Measurements from ENCODE around the gene SETD5. TPM values are rescaled to one million over a fixed set of nuclear protein-coding genes. Genes with fewer than 3 reads are reported as not detected.
A peak's percentile ranks its signal among the peaks of the same experiment; 100 is the strongest.

The SETD5 gene
- total RNA-seq, 1 donor from 2014 or later: 124 TPM

GRCh38 chr3:9377981-9378380, 19.4 kb upstream of the SETD5 start:
- H3K36me3 ChIP-seq: peaks cover 96% of the 10 kb centered on the region
- H3K27me3 ChIP-seq: no peaks in the 10 kb centered on the region
- H3K4me1 ChIP-seq: no peaks in the 10 kb centered on the region
- no peak overlapping the region for H3K4me3 ChIP-seq
- H3K9me3 ChIP-seq: no peaks in the 10 kb centered on the region
- ATAC-seq (no peak), DNase-seq (no peak)
- no peak overlapping the region for H3K27ac ChIP-seq
- TF ChIP-seq, protein P1, sequence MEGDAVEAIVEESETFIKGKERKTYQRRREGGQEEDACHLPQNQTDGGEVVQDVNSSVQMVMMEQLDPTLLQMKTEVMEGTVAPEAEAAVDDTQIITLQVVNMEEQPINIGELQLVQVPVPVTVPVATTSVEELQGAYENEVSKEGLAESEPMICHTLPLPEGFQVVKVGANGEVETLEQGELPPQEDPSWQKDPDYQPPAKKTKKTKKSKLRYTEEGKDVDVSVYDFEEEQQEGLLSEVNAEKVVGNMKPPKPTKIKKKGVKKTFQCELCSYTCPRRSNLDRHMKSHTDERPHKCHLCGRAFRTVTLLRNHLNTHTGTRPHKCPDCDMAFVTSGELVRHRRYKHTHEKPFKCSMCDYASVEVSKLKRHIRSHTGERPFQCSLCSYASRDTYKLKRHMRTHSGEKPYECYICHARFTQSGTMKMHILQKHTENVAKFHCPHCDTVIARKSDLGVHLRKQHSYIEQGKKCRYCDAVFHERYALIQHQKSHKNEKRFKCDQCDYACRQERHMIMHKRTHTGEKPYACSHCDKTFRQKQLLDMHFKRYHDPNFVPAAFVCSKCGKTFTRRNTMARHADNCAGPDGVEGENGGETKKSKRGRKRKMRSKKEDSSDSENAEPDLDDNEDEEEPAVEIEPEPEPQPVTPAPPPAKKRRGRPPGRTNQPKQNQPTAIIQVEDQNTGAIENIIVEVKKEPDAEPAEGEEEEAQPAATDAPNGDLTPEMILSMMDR (IDR thresholded peaks at IDR 0.05): no peak
- intact Hi-C loops (cut with DNase I): loop anchor here (10.0 kb wide), 1 partner anchor 67 kb away; no protein-coding TSS in a partner anchor

- H3K27me3 ChIP-seq: no peaks in the 10 kb centered on the region
- DNase-seq (no peak), ATAC-seq (peak; percentile 84)
- peaks cover 96% of the 10 kb centered on the region for H3K36me3 ChIP-seq
- H3K4me3 ChIP-seq: no peak overlapping the region
- H3K9me3 ChIP-seq: no peaks in the 10 kb centered on the region
- no peaks in the 10 kb centered on the region for H3K4me1 ChIP-seq
- peak overlapping the region; percentile 40 for H3K27ac ChIP-seq
- intact Hi-C loops (cut with DNase I): loop anchor here (10.0 kb wide), 1 partner anchor 65 kb away; no protein-coding TSS in a partner anchor
- TF ChIP-seq, protein P1 (IDR thresholded peaks at IDR 0.05): no peak
Measured at GRCh38 chr3:9379327-9379726, 18.1 kb upstream of the SETD5 start.

- Histone ChIP-seq H3K4me1 (no peaks in the 10 kb centered on the region), H3K9me3 (no peaks in the 10 kb centered on the region), H3K4me3 (no peak overlapping the region), H3K27ac (no peak overlapping the region), H3K36me3 (peaks cover 96% of the 10 kb centered on the region), H3K27me3 (no peaks in the 10 kb centered on the region)
- TF ChIP-seq, protein P1 (IDR thresholded peaks at IDR 0.05): no peak
- intact Hi-C loops (cut with DNase I): loop anchor here (10.0 kb wide), 1 partner anchor 85 kb away; no protein-coding TSS in a partner anchor
- ATAC-seq (peak; percentile 73), DNase-seq (no peak)
Measured at GRCh38 chr3:9380014-9380413, 17.4 kb upstream of the SETD5 start.

DNA sequence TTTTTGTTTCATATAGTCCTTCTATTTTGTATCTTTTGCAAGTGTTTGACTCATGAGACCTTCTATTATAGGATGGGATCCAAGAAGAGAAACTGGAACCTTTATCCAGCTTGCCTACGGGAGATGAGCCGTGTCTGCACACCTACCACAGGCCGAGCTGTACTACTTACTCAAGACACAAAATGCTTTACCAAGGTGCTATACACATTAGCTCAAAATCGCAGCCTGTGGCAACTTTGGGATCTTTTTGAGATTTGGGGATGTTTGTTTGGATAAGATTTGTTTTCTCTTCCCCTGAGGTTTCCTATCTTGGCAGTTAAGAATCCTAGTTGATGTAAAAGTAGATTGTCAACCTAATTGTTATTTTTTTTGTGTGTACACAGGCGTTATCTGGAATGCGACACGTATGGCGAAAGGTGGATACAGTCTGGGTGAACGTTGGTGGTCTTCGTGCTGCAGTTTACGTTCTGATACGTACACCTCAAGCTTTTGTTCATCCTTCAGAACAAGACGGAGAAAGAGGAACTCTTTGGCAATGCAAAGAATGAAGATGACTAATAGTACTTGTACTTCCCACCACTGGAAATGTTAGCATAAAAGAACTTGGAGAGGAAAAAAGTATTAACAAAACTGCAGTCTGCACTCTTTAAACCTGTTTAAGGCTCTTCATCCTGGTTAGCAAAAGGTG, 13.1 kb upstream of the SETD5 start:
- TF ChIP-seq, protein P1 (IDR thresholded peaks at IDR 0.05): no peak
- Histone ChIP-seq H3K27me3 (no peaks in the 10 kb centered on the region), H3K4me3 (no peak overlapping the region), H3K27ac (no peak overlapping the region), H3K36me3 (peaks cover 94% of the 10 kb centered on the region), H3K4me1 (no peaks in the 10 kb centered on the region), H3K9me3 (no peaks in the 10 kb centered on the region)
- ATAC-seq: peak; percentile 28
- no peak for DNase-seq
- intact Hi-C loops (cut with DNase I): loop anchor here (10.0 kb wide), 1 partner anchor 81 kb away; no protein-coding TSS in a partner anchor

DNA sequence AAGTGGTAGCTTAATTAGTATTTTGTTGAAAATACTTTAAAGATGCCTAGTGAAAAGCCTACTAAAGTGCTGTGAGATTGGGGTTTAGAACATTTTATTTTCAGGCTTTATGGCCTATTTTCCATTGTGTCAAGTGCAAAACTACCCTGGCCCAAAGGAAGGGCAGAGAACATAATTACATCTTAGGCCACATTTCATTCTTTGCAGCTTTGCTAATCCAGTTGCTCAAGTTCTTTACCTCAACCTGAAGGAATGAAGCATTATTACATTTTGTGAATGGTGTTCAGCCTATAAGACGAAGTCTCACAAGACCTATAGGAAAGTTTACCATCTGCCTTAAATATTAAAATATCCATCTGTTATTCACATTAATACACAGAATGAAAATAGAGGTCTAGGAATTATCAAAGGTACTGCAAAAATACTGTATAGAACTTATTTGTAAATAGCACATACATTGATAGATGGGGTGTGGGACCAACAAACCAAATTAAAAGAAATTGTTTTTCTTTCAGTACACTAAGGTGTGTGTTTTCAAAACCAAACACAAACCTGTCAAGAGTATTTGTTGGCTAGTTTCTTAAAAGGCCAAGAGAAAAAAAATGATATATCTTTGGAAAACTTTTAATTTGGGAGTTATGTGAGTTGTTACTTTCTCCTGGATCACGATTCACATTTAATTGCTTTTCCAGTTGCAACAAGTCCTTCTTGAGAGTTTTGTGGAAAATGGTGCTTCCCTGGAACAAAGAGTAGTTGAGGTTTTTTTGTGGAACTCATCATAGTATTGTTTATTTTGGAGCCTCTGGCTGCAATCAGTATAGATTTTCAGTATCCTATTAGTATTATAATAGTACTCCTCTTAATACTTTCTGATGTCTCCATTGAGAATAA, 12.0 kb upstream of the SETD5 start:
- Histone ChIP-seq H3K27ac (no peak overlapping the region), H3K9me3 (no peaks in the 10 kb centered on the region), H3K4me3 (no peak overlapping the region), H3K27me3 (no peaks in the 10 kb centered on the region), H3K36me3 (peaks cover 94% of the 10 kb centered on the region), H3K4me1 (no peaks in the 10 kb centered on the region)
- intact Hi-C loops (cut with DNase I): loop anchor here (5.0 to 10.0 kb wide), 2 partner anchors 42 to 79 kb away; no protein-coding TSS in a partner anchor
- ATAC-seq (no peak), DNase-seq (no peak)
- TF ChIP-seq, protein P1 (IDR thresholded peaks at IDR 0.05): no peak

All from upper lobe of right lung (tissue), 1 donor.